Measurements from ENCODE around the gene DLGAP4. TPM values are rescaled to one million over a fixed set of nuclear protein-coding genes. Genes with fewer than 3 reads are reported as not detected.

Gene DLGAP4
- total and polyA plus RNA-seq, 9 of the 15 experiments (the other 6 are each of a cell fraction or from before 2014, with no cell fraction given), result 0.31 to 34.1 (median 4.5) TPM

- TF ChIP-seq ZBTB5 (IDR thresholded peaks at IDR 0.05), result no peak
- TF ChIP-seq PHTF2 (CRISPR knock-in tag; IDR thresholded peaks at IDR 0.05), result no peak
- no peak for TF ChIP-seq MCM3 (IDR thresholded peaks at IDR 0.05)
- TF ChIP-seq HNRNPH1 (optimal IDR thresholded peaks at IDR 0.05; ENCODE audit: low read depth, low read length), result no peak
- peak; percentile 59 for TF ChIP-seq MYC (IDR thresholded peaks at IDR 0.05; ENCODE audit: low read depth, low read length)
- TF ChIP-seq MYC (CRISPR knock-in tag; IDR thresholded peaks at IDR 0.05; ENCODE audit: borderline replicate concordance, low read depth), result 0 out of 2 replicates have a peak, but pooled peaks have one; percentile 46
- no peak for TF ChIP-seq CBFA2T3 (IDR thresholded peaks at IDR 0.05)
- no peak for TF ChIP-seq MBD1 (CRISPR knock-in tag; IDR thresholded peaks at IDR 0.05)
- TF ChIP-seq EP300 (IDR thresholded peaks at IDR 0.05; ENCODE audit: low read length), result peak; percentile 30; the same call in 1 of the 2 replicates
- no peak for TF ChIP-seq ZNF121 (CRISPR knock-in tag; conservative IDR thresholded peaks at IDR 0.05)
- TF ChIP-seq SNIP1 (IDR thresholded peaks at IDR 0.05; ENCODE audit: low read depth), result no peak
- peak; percentile 78 for TF ChIP-seq MEIS2 (IDR thresholded peaks at IDR 0.05; ENCODE audit: partially characterized antibody)
- no peak for TF ChIP-seq TOE1 (IDR thresholded peaks at IDR 0.05; ENCODE audit: borderline replicate concordance)
- 0 out of 2 replicates have a peak, but pooled peaks have one; percentile 50 for TF ChIP-seq TOE1 (CRISPR knock-in tag; IDR thresholded peaks at IDR 0.05; ENCODE audit: borderline replicate concordance, low read depth)
- TF ChIP-seq ZBTB2 (IDR thresholded peaks at IDR 0.05), result peak; percentile 78
- no peak; the same call in 1 of the 2 replicates for TF ChIP-seq ZNF644 (tag; IDR thresholded peaks at IDR 0.05; ENCODE audit: low read depth)
- no peak for TF ChIP-seq JUND (IDR thresholded peaks at IDR 0.05; ENCODE audit: borderline replicate concordance, low read depth, low read length)
- TF ChIP-seq JUND (tag; IDR thresholded peaks at IDR 0.05; ENCODE audit: borderline replicate concordance, low read depth, low read length), result no peak; the same call in 2 of the 3 replicates
- TF ChIP-seq CHCHD3 (CRISPR knock-in tag; IDR thresholded peaks at IDR 0.05), result no peak
- TF ChIP-seq TAF7 (tag; IDR thresholded peaks at IDR 0.05), result peak; percentile 82
- TF ChIP-seq FOXM1 (IDR thresholded peaks at IDR 0.05; ENCODE audit: low read depth), result no peak
- TF ChIP-seq FOXM1 (CRISPR knock-in tag; IDR thresholded peaks at IDR 0.05; ENCODE audit: low read depth), result peak; percentile 86
- TF ChIP-seq JUNB (CRISPR knock-in tag; conservative IDR thresholded peaks at IDR 0.05), result no peak
- TF ChIP-seq ZNF431 (CRISPR knock-in tag; IDR thresholded peaks at IDR 0.05), result peak; percentile 80; the same call in 1 of the 2 replicates
- peak; percentile 41 for TF ChIP-seq BRD9 (IDR thresholded peaks at IDR 0.05; ENCODE audit: low read depth, partially characterized antibody)
- no peak for TF ChIP-seq NFIC (IDR thresholded peaks at IDR 0.05)
Observed at GRCh38 chr20:36460648-36461599, 154.8 kb downstream of the DLGAP4 start (continued).

Data from K562 (cell line).